BJ (cell line): ENCODE results near the gene AQP6. TPM values are rescaled to one million over a fixed set of nuclear protein-coding genes. Genes with fewer than 3 reads are reported as not detected.

Source experiments
- CTCF ChIA-PET: fragments of 350-600 bp; formaldehyde crosslinking; extraction: SDS; loops from one replicate; lab custom pipeline; 2021; ENCODE audit warnings: antibody characterized with exemption, inconsistent platforms; lab: Yijun Ruan, JAX
- POLR2A ChIA-PET: fragments of 300-600 bp; sonication (Branson Sonifier 250); formaldehyde crosslinking; extraction: SDS; loops from one replicate; lab custom pipeline; 2021; ENCODE audit warnings: antibody characterized with exemption; lab: Charles Lee
- DNase-seq: peaks from one replicate; pipeline ENCODE4 v3.0.0-alpha.2; 2011; ENCODE audit warnings: low read depth
- H3K27me3 ChIP-seq: 2 replicates; pipeline ENCODE4 v1.6.0; 2011; ENCODE audit warnings: low read length; ENCODE audit not compliant: control insufficient read depth, insufficient read depth
- H3K36me3 ChIP-seq: 2 replicates; pipeline ENCODE4 v1.5.1; 2011; ENCODE audit warnings: low read length; ENCODE audit not compliant: control insufficient read depth, insufficient read depth
- H3K4me3 ChIP-seq: 2 replicates; pipeline ENCODE4 v1.5.1; 2011; ENCODE audit warnings: low read depth, mild to moderate bottlenecking, control low read depth, low read length
- polyA plus RNA-seq: library from polyadenylated mRNA; depleted of rRNA; stranded (reverse); fragments of >200 nt; gene quantifications from 2 replicates; pipeline ENCODE4 v1.2.3, GENCODE V29; 2011
- TF ChIP-seq, protein P1 (sequence below): IDR thresholded peaks from 2 replicates; pipeline ENCODE4 v1.5.1; 2011; ENCODE audit warnings: low read depth, mild to moderate bottlenecking, control low read depth, inconsistent platforms, low read length, moderate library complexity; ENCODE audit not compliant: insufficient read depth

Gene AQP6
- polyA plus RNA-seq, 1 experiment, result not detected

DNA sequence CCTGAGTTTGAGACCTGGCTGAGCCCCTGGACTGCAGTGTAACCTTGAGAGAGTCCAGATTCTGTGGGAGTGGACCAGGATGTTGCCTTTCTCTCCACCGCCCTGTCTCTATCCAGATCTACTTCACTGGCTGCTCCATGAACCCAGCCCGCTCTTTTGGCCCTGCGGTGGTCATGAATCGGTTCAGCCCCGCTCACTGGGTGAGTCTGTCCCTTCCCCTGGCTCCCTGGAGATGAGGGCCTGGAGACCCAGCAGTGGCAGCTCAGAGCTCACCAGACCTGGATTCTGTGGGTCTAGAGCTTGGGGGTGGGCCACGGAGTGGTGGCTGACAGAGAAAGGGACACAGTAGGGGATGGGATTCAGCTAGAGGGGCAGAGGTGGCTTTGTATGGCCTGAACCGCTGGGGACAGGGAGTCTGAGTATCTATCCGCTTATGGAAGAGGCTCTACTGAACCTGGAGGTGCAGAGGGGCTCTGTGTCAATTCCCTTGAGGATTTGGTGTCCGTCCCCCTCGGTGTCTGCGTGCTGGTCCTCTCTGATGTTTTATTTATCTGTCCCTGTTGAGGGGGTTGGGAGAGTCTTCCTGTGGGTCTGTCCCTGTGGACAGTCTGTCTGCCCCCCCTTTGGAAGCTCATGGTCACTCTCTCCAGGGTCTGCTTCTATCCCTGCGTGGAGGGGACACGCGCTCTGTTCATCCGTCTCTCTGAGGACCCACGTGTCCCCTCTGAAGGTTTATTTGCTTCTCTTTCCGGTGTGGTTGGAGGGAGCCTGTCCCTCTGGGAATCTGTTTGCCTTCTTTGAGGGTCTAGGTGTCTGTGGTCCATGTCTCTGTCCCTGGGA lies 8.6 kb upstream of the AQP6 start:
- DNase-seq, result no peak
- Histone ChIP-seq H3K36me3 (no peaks in the 10 kb centered on the region), H3K27me3 (peaks cover 48% of the 10 kb centered on the region), H3K4me3 (no peak overlapping the region)
- ChIA-PET POLR2A (no interaction called here), CTCF (interaction anchor here (0.6 to 20.0 kb wide), 10 partner anchors 10 to 223 kb away, joined by 3 to 578 read pairs (median 6); partner anchors contain the start of genes ASIC1 and TMBIM6)
- TF ChIP-seq, protein P1, sequence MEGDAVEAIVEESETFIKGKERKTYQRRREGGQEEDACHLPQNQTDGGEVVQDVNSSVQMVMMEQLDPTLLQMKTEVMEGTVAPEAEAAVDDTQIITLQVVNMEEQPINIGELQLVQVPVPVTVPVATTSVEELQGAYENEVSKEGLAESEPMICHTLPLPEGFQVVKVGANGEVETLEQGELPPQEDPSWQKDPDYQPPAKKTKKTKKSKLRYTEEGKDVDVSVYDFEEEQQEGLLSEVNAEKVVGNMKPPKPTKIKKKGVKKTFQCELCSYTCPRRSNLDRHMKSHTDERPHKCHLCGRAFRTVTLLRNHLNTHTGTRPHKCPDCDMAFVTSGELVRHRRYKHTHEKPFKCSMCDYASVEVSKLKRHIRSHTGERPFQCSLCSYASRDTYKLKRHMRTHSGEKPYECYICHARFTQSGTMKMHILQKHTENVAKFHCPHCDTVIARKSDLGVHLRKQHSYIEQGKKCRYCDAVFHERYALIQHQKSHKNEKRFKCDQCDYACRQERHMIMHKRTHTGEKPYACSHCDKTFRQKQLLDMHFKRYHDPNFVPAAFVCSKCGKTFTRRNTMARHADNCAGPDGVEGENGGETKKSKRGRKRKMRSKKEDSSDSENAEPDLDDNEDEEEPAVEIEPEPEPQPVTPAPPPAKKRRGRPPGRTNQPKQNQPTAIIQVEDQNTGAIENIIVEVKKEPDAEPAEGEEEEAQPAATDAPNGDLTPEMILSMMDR, result no peak

DNA sequence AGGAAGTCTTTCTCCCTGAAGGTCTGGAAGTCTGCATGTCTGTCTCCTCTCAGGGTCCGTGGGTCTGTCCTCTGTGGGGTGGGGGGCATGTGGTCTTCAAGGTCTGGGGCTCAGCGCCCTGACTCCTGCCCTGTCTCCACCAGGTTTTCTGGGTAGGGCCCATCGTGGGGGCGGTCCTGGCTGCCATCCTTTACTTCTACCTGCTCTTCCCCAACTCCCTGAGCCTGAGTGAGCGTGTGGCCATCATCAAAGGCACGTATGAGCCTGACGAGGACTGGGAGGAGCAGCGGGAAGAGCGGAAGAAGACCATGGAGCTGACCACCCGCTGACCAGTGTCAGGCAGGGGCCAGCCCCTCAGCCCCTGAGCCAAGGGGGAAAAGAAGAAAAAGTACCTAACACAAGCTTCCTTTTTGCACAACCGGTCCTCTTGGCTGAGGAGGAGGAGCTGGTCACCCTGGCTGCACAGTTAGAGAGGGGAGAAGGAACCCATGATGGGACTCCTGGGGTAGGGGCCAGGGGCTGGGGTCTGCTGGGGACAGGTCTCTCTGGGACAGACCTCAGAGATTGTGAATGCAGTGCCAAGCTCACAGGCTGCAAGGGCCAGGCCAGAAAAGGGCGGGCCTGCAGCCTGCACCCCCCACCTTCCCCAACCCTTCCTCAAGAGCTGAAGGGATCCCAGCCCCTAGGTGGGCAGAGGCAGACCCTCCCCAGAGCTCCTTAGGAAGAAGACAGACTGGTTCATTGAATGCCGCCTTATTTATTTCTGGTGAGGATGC lies 7.7 kb upstream of the AQP6 start:
- DNase-seq, result no peak
- POLR2A ChIA-PET, result no interaction called here
- CTCF ChIA-PET, result interaction anchor here (0.6 to 20.0 kb wide), 10 partner anchors 10 to 187 kb away, joined by 3 to 578 read pairs (median 9); partner anchors contain the start of gene ASIC1
- TF ChIP-seq, protein P1, result no peak
- Histone ChIP-seq H3K36me3 (no peaks in the 10 kb centered on the region), H3K27me3 (peaks cover 49% of the 10 kb centered on the region), H3K4me3 (no peak overlapping the region)

DNA sequence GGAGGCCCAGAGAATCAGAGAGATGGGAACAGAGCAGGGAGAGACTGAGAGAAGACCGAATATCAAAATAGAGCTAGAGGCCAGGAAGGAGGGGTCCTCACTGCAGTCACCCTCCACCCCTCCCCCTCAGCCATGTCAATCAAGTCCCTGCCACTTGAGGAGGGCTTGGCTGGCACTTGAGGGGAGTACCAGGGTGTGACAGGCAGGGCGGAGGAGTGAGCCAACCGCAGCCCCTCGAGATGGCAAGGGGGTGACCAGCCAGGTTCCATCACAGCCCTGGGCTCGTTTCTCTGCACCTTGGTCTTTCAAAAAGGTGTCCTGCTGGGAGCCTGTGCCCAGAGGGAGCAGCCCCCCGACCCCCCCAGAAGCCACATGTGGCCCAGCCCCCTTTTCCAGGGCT lies 6.9 kb upstream of the AQP6 start:
- Histone ChIP-seq H3K27me3 (peaks cover 45% of the 10 kb centered on the region), H3K36me3 (no peaks in the 10 kb centered on the region), H3K4me3 (no peak overlapping the region)
- DNase-seq, result no peak
- ChIA-PET POLR2A (no interaction called here), CTCF (interaction anchor here (0.6 to 20.0 kb wide), 27 partner anchors 8 to 187 kb away, joined by 3 to 578 read pairs (median 12); partner anchors contain the start of genes ASIC1 and COX14)
- TF ChIP-seq, protein P1, result no peak

DNA sequence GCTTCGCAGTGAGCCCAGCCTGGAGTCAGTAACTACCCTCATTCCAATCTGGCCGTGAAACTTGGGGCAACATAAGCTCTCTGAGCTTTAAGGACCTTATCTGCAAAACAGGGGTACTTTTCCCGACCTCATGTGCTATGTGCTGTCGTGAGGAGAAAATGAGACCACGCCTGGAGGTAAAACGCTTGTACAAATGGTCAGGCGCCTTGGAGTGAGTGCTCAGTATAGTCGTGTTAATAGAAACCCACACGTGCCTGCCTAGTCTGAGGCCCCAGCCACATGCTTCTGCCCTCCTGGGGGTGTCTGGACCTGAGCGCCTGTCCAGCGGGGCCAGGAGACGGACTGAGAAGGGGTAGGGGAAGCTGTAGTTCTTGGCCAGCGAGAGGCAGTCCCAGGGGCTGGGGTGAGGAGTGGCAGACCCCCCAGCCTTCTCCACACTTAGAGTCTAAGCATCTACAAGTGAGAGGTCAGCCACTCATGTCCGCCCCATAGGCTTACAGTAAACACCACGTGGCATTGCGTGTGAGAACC lies 6.2 kb upstream of the AQP6 start:
- Histone ChIP-seq H3K4me3 (no peak overlapping the region), H3K36me3 (no peaks in the 10 kb centered on the region), H3K27me3 (peaks cover 47% of the 10 kb centered on the region)
- TF ChIP-seq, protein P1, result no peak
- ChIA-PET CTCF (interaction anchor here (0.6 to 20.0 kb wide), 51 partner anchors 8 to 516 kb away, joined by 3 to 578 read pairs (median 6); partner anchors contain the start of genes ASIC1, COX14, RACGAP1 and SMARCD1), POLR2A (no interaction called here)
- DNase-seq, result no peak
